ENCODE results near the gene TAB2.

Gene TAB2, protein sequence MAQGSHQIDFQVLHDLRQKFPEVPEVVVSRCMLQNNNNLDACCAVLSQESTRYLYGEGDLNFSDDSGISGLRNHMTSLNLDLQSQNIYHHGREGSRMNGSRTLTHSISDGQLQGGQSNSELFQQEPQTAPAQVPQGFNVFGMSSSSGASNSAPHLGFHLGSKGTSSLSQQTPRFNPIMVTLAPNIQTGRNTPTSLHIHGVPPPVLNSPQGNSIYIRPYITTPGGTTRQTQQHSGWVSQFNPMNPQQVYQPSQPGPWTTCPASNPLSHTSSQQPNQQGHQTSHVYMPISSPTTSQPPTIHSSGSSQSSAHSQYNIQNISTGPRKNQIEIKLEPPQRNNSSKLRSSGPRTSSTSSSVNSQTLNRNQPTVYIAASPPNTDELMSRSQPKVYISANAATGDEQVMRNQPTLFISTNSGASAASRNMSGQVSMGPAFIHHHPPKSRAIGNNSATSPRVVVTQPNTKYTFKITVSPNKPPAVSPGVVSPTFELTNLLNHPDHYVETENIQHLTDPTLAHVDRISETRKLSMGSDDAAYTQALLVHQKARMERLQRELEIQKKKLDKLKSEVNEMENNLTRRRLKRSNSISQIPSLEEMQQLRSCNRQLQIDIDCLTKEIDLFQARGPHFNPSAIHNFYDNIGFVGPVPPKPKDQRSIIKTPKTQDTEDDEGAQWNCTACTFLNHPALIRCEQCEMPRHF

DNA sequence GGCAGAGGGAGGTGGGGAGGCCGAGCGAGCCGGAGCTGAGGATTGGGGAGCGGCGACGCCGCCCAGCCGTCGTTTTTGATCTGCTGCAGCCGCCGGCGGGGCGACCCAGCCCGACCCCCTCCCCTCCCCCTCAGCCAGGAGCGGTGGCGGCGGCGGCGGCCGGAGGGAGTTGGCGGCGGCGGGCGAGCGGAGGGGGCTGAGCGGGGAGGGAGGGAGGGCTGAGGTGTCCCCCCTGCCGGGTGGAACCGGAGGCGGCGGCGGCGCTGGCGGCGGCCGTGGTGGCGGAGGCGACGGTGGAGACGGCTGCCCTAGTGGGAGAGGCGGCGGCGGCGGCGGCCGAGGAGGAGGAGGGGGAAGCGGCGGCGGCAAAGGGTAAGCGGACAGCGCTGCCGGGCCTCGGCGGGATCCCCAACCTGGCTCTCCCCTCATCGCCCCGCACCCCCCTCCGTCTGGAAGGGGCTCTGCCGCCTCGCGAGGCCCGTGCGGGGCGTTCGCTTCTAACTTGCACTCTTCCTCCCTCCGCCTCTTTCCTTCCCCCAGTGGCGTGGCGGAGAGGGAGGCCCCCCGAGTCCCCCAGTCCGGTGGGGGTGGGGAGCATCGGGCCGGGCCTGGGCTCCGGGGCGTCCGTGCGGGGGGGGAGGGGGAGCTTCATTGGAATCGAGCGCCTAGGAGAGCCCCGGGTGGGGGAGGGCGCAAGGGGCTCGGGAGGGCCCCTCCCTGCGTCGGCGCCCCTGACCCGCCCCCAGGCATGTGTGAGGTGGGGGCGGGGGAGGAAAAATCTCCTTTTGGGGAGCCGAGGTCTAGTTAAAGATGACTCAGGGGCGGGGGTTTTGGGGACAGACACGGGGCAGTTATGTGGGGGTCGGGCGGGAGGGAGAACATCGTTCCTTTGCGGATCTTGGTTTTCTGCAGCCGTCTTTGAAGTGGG lies at the start of gene TAB2:
Gene TAB2, plus strand, starts transcription at position 69 of the 928 bp plus-strand sequence. CDS start 52,286 bp downstream, outside the sequence.
- FAIRE-seq, result no peak

DNA sequence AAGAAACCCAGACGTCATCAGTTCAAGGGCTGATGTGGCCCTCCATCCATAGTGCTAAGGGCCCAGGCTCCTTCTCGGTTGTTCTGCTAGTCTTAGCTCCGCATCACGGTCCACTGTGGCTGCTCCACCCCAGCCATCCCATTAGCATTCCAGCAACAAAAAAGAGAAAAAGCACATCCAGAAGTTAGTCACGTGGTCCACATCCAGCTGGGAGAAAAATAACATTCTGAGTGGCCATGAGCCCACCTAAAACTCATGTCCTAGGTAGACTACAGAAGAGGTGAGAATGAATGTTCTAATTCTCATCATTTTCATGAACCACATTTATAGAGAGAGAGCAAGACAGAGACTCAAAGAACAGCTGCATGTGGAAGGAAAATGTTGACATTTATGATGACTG lies 49.4 kb upstream of the TAB2 start:
- FAIRE-seq, result no peak

DNA sequence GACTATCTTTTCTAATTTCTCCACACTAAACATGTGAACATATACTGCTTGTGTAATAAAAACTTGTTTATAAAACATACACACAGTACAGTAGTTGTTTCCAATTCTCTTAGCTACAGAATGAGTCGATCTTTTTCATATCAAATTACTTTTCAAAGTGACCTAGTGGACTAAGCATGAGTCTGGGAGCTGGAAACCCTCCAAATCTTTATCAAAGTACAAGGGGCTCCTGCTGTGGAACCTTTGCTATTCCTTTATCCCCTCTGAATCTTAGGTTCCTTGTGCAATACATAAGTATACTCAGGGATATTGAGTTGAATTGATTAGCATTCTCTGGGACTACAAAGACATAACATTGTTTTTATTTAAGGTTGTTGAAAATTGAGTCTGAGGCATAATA lies 48.7 kb upstream of the TAB2 start:
- FAIRE-seq, result no peak

DNA sequence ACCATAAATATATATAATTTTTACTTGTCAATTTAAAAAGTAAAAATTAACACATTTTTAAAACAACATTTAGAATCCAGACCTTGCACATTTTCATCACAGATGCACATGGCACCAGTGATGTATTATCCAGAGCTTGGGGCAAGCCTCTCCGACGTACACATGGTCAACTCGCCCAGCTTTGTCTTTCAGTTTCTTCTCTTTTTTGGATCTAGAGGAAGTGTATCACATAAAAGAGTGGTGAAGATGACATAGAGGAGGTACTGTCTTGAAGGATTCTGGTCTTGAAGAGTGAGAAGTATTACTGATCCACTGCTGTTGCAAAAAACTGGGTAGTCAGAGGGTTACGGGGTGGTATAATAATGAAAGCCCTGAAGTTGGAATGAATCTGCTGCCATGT lies 46.9 kb upstream of the TAB2 start:
- FAIRE-seq, result no peak

DNA sequence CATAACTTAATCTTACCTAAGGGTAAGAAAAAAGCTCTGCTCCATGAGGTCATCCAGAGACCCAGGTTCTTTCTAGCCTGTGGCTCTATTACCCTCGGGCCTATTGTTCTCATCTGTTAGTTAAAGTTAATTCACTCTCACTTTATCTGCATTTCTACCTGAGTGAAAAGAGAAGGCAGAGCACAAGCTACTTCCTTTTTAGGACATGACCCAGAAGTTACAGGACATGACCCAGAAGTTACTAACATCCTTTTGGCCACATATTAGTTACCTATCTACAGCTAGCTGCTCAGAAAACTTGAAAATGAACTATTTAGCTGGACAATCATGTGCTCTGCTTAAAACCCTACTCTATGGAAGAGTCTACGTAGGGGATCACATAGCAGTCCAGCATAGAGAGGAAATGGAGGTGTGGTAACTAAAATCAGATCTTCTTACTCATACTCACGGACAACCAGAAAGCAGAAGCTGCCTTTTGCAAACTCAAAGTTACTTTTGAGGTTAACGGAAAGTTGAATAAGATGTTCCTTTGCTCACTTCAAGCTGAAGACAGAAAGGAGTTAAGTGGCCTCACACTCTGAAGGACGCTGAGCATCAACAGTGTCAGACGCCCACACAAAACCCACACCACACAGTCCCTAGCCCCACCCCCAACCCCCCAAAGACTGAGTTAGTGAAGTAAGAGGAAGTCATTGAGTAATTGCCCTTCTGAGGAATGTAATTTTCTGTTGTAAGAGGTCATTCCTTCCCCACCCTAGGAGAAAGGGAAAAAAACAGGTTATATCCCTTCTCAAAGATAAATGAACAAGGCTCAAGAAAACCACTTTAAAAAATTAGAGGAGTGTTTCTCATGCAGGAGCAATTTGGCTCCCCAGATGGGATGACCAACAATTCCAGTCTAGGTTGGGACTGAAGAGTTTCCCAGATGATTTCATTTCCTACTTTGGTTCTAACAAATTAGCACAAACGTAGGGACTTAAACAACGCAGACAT lies 45.9 kb upstream of the TAB2 start:
- no peak for FAIRE-seq

DNA sequence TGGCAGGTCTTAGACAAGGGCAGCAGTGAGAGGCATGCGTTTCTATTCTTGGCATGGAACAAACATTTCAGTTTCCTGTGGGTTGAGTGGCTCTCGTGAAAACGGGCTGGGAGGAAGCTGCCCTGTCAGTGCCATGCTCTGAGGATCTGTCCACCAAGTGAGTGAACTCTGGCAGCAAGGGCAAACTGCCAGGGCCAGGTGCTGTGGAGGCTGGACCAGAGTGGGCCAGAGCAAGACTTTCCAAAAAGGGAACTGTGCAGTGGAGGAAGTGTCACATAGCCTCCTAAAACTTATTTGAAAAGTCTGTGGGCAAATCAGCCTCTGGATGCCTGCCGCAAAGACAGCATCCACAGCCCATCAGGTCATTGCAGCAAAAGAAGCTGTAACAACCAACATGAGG lies 44.2 kb upstream of the TAB2 start:
- no peak for FAIRE-seq

DNA sequence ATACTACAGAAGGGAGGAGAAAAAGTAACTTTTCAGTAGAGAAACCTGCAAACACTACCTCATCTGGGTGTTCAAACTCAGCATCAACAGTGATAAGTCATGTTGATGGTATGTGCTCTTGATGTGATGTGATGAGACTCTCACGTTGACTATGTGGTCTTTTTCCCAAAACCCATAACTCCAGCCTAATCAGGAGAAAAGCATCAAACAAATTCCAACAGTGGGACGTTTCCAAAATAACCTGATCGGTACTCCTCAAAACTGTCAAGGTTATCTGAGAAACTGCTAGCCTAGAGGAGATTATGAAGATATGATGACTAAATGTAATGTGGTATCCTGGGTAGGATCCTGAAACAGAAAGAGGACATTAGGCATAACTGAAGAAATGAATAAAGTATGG lies 41.9 kb upstream of the TAB2 start:
- FAIRE-seq, result no peak

DNA sequence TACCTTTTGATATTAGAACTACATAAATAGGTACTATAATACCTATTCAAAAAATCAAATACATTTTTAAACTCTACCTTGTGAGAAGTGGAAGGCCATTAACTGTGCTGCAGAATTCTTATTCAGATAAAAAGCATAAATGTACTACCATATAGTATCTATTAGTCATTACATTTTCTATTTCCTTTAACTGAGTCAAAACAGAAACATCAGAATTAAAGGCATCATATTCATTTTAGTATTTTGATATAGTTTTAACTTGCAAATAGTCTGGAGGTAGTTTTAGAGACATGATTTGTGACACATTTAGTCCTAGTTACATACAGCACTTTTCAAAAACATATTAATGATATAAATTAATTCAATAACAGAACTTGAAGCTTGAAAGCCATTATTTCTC lies 39.9 kb upstream of the TAB2 start:
- FAIRE-seq, result no peak

DNA sequence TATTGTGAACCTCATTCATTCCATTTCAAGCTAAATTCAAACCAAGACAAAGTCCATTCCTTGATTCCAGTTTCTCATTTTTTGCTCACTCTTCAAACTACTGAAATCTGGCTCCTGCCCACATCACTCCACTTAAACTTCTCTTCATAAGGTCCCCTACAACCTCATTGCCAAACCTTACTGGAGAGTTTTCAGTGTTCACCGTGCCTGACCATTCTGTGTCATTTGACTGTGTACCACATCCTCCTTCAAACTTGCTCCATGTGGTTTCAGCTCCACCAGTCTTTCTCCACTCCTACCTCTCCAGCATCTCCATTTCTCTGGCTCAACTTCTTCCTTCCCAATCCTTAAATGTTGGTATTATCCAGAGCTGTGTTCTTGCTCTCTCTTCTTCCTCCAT lies 38.5 kb upstream of the TAB2 start:
- no peak for FAIRE-seq

DNA sequence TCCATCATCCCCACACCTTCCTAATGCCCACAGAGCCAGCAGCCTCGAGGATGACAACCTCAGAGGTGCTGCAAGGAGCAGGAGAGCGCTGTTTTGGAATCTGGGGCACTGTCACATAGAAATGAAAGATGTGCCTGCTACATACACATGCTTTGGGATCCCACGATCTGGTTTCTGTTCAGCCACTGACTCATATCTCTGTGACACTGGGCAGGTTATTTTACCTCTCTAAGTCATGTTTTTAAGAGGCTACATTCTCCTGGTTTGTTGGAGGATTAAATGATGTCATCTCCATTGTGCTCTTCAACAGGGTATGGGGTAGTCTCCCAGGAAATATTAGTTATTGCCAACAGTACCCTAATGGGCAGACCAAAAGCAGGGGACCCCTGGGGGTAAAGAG lies 32.6 kb upstream of the TAB2 start:
- no peak for FAIRE-seq

DNA sequence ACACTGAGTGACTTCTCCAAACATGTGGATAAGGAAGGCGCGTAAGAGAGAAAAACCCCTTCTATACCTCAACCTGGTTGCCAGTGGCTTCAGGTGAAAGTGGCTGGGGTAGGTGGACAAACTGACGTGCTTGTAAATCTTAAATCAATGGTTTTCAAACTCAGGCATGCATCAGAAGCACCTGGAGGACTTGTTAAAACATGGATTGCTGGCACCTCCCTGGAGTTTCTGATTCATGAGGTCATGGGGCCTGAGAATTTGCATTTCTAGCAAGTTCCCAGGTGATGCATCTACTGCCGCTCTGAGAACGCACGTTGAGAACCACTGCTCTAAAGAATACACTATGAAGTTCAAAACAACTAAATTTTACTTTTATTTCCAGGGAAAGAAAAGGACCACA lies 31.9 kb upstream of the TAB2 start:
- FAIRE-seq, result no peak

DNA sequence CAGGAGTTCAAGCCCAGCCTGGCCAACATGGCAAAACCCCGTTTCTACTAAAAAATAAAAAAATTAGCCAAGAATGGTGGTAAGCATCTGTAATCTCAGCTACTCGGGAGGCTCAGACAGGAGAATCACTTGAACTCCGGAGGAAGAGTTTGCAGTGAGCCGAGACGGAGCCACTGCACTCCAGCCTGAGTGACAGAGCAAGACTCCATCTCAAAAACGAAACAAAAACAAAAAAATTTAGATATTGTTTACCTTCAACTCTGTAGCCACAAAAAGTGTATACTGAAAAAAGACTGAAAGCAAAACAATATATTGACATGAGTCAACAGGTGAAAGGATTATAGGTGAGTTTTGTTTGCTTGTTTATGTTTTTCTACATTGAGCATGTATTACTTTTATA lies 30.6 kb upstream of the TAB2 start:
- no peak for FAIRE-seq

DNA sequence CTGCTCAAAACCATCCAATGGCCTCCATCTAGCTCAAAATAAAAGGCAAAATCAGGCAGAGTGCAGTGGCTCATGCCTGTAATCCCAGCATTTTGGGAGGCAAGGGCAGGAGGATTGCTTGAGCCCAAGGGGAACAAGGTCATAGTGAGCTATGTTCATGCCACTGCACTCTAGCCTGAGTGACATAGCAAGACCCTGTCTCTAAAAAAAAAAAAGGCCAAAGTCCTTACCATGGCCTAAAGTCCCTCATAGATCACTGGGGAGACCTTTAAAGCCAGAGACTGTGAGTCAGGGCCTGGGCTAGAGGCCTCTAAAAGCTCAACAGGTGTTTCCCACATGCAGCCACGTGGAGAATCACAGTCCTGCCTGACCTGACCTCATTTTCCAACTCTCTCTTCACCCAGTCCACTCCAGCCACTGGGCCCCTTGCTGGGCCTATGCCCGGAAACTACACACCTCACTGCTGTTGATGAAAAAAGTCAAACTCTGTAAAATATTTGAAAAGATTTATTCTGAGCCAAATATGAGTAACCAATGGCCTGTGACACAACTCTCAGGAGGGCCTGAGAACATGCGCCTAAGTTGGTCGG lies 28.2 kb upstream of the TAB2 start:
- no peak for FAIRE-seq

DNA sequence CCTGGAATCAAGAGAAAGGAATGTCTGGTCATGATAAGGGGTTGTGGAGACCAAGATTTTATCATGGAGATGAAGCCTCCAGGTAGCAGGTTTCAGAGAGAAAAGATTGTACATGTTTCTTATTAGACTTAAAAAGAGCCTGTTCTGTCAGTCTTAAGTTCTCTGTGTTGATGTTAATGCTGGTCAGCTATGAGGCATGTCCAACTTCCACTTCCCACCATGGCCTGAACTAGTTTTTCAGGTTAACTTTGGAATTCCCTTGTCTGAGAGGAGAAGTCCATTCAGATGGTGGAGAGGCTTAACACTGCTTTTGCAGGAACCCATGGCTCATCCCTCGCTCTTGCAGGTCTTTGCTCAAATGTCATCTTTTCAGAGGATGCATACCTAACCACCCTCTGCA lies 27.5 kb upstream of the TAB2 start:
- FAIRE-seq, result no peak

DNA sequence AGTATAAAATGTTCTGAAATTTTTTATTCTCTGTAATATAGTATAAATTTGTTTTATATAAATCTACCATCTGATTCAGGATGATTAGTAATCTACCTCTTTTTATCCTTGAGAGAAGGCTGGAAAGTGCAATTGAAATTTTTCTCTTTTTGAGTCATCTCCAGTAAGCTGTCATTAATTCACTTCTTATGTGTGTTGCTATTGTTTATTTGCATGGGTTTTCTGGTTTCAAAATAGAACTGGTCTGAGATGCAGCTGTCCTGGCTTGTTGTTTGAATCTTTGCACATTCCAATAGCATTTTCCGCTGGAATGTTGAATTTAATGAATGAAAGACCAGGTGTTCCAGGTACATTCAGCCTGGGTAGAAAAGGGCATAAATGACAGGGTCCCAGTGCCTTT lies 24.3 kb upstream of the TAB2 start:
- FAIRE-seq, result no peak

DNA sequence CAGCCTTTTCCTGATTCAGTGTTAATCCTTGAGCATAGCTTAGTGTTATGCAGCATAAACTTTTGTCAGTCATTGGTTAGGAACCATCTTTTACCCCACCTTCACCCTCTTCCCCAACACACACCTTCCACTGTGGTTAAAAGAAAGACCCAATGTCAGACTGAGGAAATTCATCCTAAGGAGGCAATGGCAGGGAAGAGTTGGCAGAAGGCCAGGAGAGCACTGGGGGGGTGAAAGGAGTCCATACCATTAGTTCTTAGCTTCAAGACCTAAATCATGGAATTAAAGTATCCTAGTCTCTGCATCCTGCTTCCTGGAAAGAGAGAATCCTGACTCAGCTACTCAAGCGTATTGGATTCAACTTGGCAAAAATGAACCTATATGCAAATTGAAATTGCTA lies 16.9 kb upstream of the TAB2 start:
- FAIRE-seq, result no peak

DNA sequence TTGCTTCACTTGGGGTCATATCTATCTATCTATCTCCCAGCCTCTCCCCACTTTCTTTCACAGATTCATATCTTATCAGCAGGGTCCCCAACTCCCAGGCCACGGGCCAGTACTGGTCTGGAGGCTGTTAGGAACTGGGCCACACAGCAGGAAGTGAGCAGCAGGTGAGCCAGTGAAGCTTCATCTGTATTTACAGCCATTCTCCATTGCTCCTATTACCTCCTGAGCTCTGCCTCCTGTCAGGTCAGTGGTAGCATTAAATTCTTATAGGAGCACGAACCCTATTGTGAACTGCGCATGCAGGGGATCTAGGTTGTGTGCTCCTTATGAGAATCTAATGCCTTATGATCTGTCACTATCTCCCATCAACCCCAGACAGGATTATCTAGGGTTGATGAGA lies 14.8 kb upstream of the TAB2 start:
- FAIRE-seq, result no peak

DNA sequence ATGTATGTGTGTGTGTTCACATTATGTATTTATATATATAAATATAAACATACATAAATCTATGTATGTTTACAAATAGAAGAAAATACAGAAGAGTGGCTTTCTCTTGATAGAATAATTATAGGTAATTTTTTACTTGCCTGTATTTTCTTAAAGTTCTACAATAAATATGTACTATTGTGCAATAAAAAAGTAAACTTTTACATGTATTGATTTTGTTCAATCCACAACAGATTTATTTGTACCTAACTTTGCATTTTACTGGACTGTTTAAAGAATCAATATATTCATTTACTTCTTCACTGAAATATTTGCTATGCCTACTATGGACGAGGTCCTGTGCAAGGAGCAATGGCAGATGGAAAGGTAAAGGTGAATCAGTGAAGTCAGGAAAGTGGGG lies 14.0 kb upstream of the TAB2 start:
- no peak for FAIRE-seq

DNA sequence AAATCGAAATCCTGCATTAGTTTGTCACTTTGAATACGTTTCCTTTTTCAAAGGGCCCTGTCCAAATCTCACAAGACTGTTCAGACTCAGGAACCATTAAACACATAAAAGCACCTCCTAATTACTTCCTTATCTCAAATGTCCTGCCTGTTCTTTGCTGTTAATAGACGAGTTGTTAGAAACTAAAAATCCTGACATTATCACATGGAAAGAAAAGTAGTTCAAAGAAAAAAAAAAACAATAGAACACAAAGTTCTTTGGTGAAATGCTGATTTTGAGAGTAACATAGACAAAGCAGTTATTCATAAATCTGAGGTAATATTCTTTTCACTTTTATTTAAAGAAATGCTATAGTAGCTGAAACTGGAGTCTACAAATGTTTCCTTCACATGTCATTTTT lies 12.1 kb upstream of the TAB2 start:
- no peak for FAIRE-seq

DNA sequence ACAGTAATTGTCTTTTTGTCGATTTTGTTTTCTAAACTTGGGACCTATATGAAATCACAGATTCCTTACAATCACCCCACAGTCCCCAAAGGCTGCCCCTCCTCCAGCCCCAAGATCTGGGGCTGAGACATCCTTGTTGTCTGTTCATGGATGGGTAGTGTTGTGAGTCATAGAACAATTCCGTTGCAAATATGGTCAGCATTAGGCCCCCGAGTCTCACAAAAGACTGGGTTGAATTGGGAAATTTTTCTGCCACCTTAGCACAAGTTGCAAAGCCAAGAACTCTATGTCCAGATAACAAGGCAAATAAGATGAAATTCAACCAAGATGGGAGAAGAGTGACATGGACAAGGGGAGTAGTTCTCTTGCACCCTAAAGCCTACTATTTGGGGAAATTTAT lies 10.5 kb upstream of the TAB2 start:
- no peak for FAIRE-seq

DNA sequence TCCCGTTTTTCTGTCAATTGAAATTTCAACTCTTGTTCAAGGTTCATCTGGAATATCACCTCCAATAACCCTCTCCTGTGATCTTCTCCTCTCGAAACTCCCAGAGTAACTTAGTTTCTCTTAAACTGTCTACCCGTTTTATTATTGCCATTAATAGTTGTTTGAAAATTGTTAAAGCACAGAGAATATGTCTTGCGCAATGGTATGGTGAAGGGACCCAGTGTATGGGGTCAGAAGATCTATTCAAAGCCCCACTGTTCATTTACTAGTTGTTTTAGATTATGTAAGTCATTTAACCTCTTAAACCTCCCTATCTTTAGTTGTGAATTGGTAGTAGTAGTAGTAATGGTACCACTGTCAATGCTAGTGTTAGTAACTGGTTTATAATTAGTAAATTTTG lies 6.2 kb upstream of the TAB2 start:
- no peak for FAIRE-seq

DNA sequence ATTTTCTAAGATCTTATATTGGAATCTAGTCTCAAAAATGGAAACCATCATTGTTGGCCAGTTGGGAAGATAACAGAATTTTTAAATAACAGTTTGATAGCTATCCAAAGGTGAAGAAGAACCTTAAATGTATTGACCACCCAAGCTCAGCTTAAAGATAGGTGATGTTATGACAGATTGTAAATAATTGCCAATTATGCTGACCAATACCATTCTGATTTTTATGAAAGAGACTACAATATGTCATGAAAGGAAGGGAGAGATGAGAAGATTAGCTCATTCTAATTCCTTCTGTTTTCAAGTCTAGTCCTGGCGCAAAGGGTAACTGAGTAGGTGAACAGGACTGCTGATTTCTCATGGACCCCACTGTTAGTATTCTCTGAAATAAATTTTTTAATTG lies 5.7 kb upstream of the TAB2 start:
- FAIRE-seq, result no peak
